ENCODE results near the gene GJB5.

DNA sequence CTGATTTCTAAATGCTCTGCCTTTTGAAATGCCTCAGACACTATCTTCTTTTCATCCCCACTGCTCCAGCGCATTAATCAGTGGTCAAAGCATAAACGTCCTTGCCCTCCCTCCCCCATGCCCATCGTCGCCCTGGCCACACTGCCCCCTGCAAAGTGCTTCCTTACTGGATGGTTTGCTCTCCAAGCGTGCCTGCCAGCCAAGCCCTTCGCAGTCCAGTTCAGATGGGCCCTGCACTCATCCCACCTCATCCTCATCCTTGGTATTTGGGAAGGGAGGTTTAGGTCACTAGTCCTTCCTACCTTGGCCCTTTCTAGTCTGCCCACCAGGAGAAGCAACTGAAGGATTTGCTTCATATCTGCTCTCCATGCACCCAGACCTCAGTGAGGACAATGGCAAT is 41.1 kb downstream of the GJB5 start:
- TF ChIP-seq POLR2A (IDR thresholded peaks at IDR 0.05; ENCODE audit: low read length) = no peak
- TF ChIP-seq GATA1 (IDR thresholded peaks at IDR 0.05; ENCODE audit: low read depth, low read length) = no peak

Data from erythroblast (primary cell).